Right lobe of liver (tissue), 4 donors: ENCODE data around the gene IRAK3.

Experiments
- POLR2A ChIP-seq: fragments of 450-650 bp; IDR thresholded peaks from one replicate; pipeline ENCODE4 v1.6.1; 2017; ENCODE audit warnings: antibody characterized with exemption, mild to moderate bottlenecking
- TF ChIP-seq, protein P1 (sequence below), 4 donors: fragments of 200-600 bp in 3 of 4; fragments of 450-650 bp in 1 of 4; IDR thresholded peaks; one replicate each; pipeline versions ENCODE4 v1.5.1 to v1.8.0; 2016 to 2022; ENCODE audit warnings: antibody characterized with exemption in 4 of 4, mild to moderate bottlenecking in 2 of 4
- donor health status: DM: no; HTN: no; CAD: no.
- donor health status: DM: no; HTN: no; CAD: no.
- donor health status: DM: no; HTN: yes; CAD: no.

DNA sequence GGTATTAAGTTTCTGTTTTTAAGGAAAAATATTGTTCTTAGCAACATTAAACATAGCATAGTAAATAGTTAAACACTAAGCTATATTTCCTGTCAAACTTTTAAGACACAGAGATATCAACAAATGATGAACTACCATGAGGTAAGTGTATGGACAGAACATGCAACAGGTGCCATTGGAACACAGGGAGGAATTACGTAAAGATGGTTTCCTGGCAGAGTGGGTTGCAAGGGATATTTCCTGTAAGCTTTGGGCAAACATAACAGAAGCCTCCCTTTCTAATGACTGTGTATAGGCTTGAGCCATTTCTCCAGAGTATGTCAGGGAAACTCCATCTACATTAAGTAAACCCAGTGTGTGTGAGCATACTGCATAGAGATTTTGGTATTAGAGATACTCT lies 81.6 kb downstream of the IRAK3 start:
- TF ChIP-seq, protein P1, sequence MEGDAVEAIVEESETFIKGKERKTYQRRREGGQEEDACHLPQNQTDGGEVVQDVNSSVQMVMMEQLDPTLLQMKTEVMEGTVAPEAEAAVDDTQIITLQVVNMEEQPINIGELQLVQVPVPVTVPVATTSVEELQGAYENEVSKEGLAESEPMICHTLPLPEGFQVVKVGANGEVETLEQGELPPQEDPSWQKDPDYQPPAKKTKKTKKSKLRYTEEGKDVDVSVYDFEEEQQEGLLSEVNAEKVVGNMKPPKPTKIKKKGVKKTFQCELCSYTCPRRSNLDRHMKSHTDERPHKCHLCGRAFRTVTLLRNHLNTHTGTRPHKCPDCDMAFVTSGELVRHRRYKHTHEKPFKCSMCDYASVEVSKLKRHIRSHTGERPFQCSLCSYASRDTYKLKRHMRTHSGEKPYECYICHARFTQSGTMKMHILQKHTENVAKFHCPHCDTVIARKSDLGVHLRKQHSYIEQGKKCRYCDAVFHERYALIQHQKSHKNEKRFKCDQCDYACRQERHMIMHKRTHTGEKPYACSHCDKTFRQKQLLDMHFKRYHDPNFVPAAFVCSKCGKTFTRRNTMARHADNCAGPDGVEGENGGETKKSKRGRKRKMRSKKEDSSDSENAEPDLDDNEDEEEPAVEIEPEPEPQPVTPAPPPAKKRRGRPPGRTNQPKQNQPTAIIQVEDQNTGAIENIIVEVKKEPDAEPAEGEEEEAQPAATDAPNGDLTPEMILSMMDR (IDR thresholded peaks at IDR 0.05), result no peak
- TF ChIP-seq POLR2A, result no peak
